Liver (tissue), 9 donors: ENCODE results near the gene AZGP1. TPM values are rescaled to one million over a fixed set of nuclear protein-coding genes. Genes with fewer than 3 reads are reported as not detected.

Experiments
- DNase-seq: peaks from one replicate; pipeline ENCODE4 v3.0.0-alpha.2; 2017; ENCODE audit warnings: low spot score
- H3K27ac ChIP-seq, 2 donors: one replicate each; pipeline ENCODE4 v1.7.0; 2013; ENCODE audit warnings: inconsistent platforms in 2 of 2, low read length in 2 of 2, control low read depth in 1 of 2, low read depth in 1 of 2, mild to moderate bottlenecking in 1 of 2
- H3K27me3 ChIP-seq, 4 donors: one replicate each; pipeline versions ENCODE4 v1.6.1 to v1.7.0; 2013; ENCODE audit warnings: low read length in 3 of 4, inconsistent platforms in 1 of 4, mild to moderate bottlenecking in 1 of 4, moderate library complexity in 1 of 4; ENCODE audit not compliant: control insufficient read depth in 4 of 4, insufficient read depth in 4 of 4
- H3K36me3 ChIP-seq, 4 donors: one replicate each; pipeline versions ENCODE4 v1.6.1 to v1.7.0; 2013; ENCODE audit warnings: low read length in 3 of 4, mild to moderate bottlenecking in 3 of 4, low read depth in 1 of 4, moderate library complexity in 1 of 4; ENCODE audit not compliant: control insufficient read depth in 4 of 4, insufficient read depth in 3 of 4
- H3K4me1 ChIP-seq, 4 donors: one replicate each; pipeline versions ENCODE4 v1.6.1 to v1.7.0; 2013; ENCODE audit warnings: low read length in 3 of 4, mild to moderate bottlenecking in 3 of 4, moderate library complexity in 1 of 4; ENCODE audit not compliant: control insufficient read depth in 4 of 4, insufficient read depth in 4 of 4
- H3K4me3 ChIP-seq, 3 donors: one replicate each; pipeline versions ENCODE4 v1.6.1 to v1.7.0; 2013; ENCODE audit warnings: low read length in 3 of 3, control low read depth in 1 of 3, low read depth in 1 of 3, mild to moderate bottlenecking in 1 of 3
- H3K9ac ChIP-seq, 2 donors: one replicate each; pipeline ENCODE4 v1.7.0; 2013; ENCODE audit warnings: low read length in 2 of 2, mild to moderate bottlenecking in 2 of 2, moderate library complexity in 2 of 2, control low read depth in 1 of 2, low read depth in 1 of 2
- H3K9me3 ChIP-seq, 4 donors: one replicate each; pipeline versions ENCODE4 v1.6.1 to v1.7.0; 2013; ENCODE audit warnings: low read length in 3 of 4; ENCODE audit not compliant: control insufficient read depth in 4 of 4
- ATF3 ChIP-seq: IDR thresholded peaks from 2 replicates; pipeline ENCODE4 v1.6.1; 2016; ENCODE audit warnings: antibody characterized with exemption
- CTCF ChIP-seq: fragments of 150-350 bp; IDR thresholded peaks from 2 replicates; pipeline ENCODE4 v1.5.1; 2017; ENCODE audit warnings: improper control_type of control experiment, low read depth, low read length; ENCODE audit not compliant: missing input control
- EGR1 ChIP-seq, 2 donors: IDR thresholded peaks; 2 replicates each; pipeline ENCODE4 v1.6.1; 2016 to 2018; ENCODE audit warnings: antibody characterized with exemption in 2 of 2, low read depth in 2 of 2
- FOXA1 ChIP-seq: IDR thresholded peaks from 2 replicates; pipeline ENCODE4 v1.6.1; 2016; ENCODE audit warnings: antibody characterized with exemption
- FOXA2 ChIP-seq: IDR thresholded peaks from 2 replicates; pipeline ENCODE4 v1.6.1; 2016; ENCODE audit warnings: antibody characterized with exemption
- GABPA ChIP-seq, 2 donors: IDR thresholded peaks in 1 of 2; conservative IDR thresholded peaks in 1 of 2; 2 replicates each; pipeline ENCODE4 v1.6.1; 2016; ENCODE audit warnings: antibody characterized with exemption in 2 of 2, mild to moderate bottlenecking in 1 of 2, moderate library complexity in 1 of 2
- HNF4G ChIP-seq: IDR thresholded peaks from 2 replicates; pipeline ENCODE4 v1.6.1; 2016; ENCODE audit warnings: antibody characterized with exemption
- JUND ChIP-seq, 2 donors: IDR thresholded peaks; 2 replicates each; pipeline ENCODE4 v1.6.1; 2016; ENCODE audit warnings: antibody characterized with exemption in 2 of 2
- MAX ChIP-seq: IDR thresholded peaks from 2 replicates; pipeline ENCODE4 v1.6.1; 2016; ENCODE audit warnings: antibody characterized with exemption
- NR2F2 ChIP-seq: IDR thresholded peaks from 2 replicates; pipeline ENCODE4 v1.6.1; 2016; ENCODE audit warnings: antibody characterized with exemption
- RAD21 ChIP-seq, 2 donors: IDR thresholded peaks; 2 replicates each; pipeline ENCODE4 v1.6.1; 2016; ENCODE audit warnings: antibody characterized with exemption in 2 of 2, mild to moderate bottlenecking in 2 of 2
- REST ChIP-seq: IDR thresholded peaks from 2 replicates; pipeline ENCODE4 v1.6.1; 2016; ENCODE audit warnings: antibody characterized with exemption, mild to moderate bottlenecking
- RXRA ChIP-seq, 2 donors: IDR thresholded peaks; 2 replicates each; pipeline ENCODE4 v1.6.1; 2017 to 2018; ENCODE audit warnings: antibody characterized with exemption in 2 of 2, mild to moderate bottlenecking in 1 of 2
- SP1 ChIP-seq: IDR thresholded peaks from 2 replicates; pipeline ENCODE4 v1.6.1; 2018; ENCODE audit warnings: antibody characterized with exemption, mild to moderate bottlenecking
- YY1 ChIP-seq: IDR thresholded peaks from 2 replicates; pipeline ENCODE4 v1.6.1; 2016; ENCODE audit warnings: antibody characterized with exemption, mild to moderate bottlenecking
- ZBTB33 ChIP-seq: IDR thresholded peaks from 2 replicates; pipeline ENCODE4 v1.6.1; 2016; ENCODE audit warnings: antibody characterized with exemption
- WGBS: extraction: QIAGEN DNeasy Blood & Tissue Kit; methylation state at CpG from one replicate; pipeline ENCODE4 v1.1.7; 2013; 5-methylcytosine and 5-hydroxymethylcytosine counted together
- polyA plus RNA-seq, 2 donors: library from polyadenylated mRNA; stranded (reverse) in 1 of 2; unstranded in 1 of 2; fragments of 200-250 nt in 1 of 2; fragments of >200 nt in 1 of 2; fragmentation: Nextera tagmentation in 1 of 2; extraction: Ambion mirVana in 1 of 2; gene quantifications; one replicate each; pipeline versions ENCODE4 v1.2.1 to v1.2.3, GENCODE V29; 2013 to 2015
- total RNA-seq, 2 donors: library from RNA; depleted of rRNA; stranded (reverse); fragments of >200 nt; gene quantifications; one replicate each; pipeline ENCODE4 v1.2.3, GENCODE V29; 2014
- donor health status: healthy.
- donor health status: healthy.
- donor health status: healthy.
- donor health status: healthy.
- donor health status: healthy.

The AZGP1 gene
- total and polyA plus RNA-seq, 4 donors, result 99.5 to 2,721 (median 1,150) TPM

- no peak for TF ChIP-seq REST
- no peak for TF ChIP-seq FOXA2
- no peak for TF ChIP-seq ZBTB33
- no peak for TF ChIP-seq MAX
- no peak for TF ChIP-seq GABPA (IDR thresholded peaks at IDR 0.05 in 1 of 2, conservative IDR thresholded peaks at IDR 0.05 in 1 of 2)
- no peak for TF ChIP-seq RXRA (IDR thresholded peaks at IDR 0.05)
Observed at GRCh38 chr7:99928188-99928587, 47.6 kb downstream of the AZGP1 start (continued).

- WGBS, result 80% methylated on average over 5 of the region's 5 CpGs
- Histone ChIP-seq H3K4me1 (peaks cover 0 to 10% (median 5%) of the 10 kb centered on the region in 4 donors), H3K4me3 (no peak overlapping the region), H3K36me3 (no peaks in the 10 kb centered on the region), H3K27ac (no peak overlapping the region), H3K27me3 (no peaks in the 10 kb centered on the region), H3K9me3 (no peaks in the 10 kb centered on the region), H3K9ac (no peak overlapping the region)
- no peak for DNase-seq
- TF ChIP-seq MAX (no peak), JUND (IDR thresholded peaks at IDR 0.05) (no peak), SP1 (no peak), NR2F2 (no peak), ATF3 (no peak), FOXA1 (no peak), RXRA (IDR thresholded peaks at IDR 0.05) (no peak), EGR1 (IDR thresholded peaks at IDR 0.05; ENCODE audit: low read depth in 2 of 2) (no peak), REST (no peak), ZBTB33 (no peak), FOXA2 (no peak), RAD21 (IDR thresholded peaks at IDR 0.05) (no peak), YY1 (no peak), HNF4G (no peak), GABPA (IDR thresholded peaks at IDR 0.05 in 1 of 2, conservative IDR thresholded peaks at IDR 0.05 in 1 of 2) (no peak), CTCF (no peak)
Observed at GRCh38 chr7:99927536-99927935, 48.3 kb downstream of the AZGP1 start.
